PC-3 (cell line): Measurements from ENCODE around the gene NME7.

Experiments used
- CTCF ChIP-seq: fragments of 300-600 bp; sonication (generic); conservative IDR thresholded peaks from 2 replicates; pipeline ENCODE4 v1.5.1; 2017; ENCODE audit warnings: antibody characterized with exemption, low read depth, mild to moderate bottlenecking, low read length
- EZH2 ChIP-seq: fragments of 300-600 bp; sonication (generic); IDR thresholded peaks from one replicate; pipeline ENCODE4 v1.6.1; 2017; ENCODE audit warnings: antibody characterized with exemption, mild to moderate bottlenecking, low read length; ENCODE audit not compliant: unreplicated experiment
- EZH2phosphoT487 ChIP-seq: fragments of 300-600 bp; sonication (generic); IDR thresholded peaks from 2 replicates; pipeline ENCODE4 v1.6.1; 2018; ENCODE audit warnings: mild to moderate bottlenecking, antibody characterized with exemption, low read length, borderline replicate concordance

GRCh38 chr1:169316556-169316955, 51.0 kb downstream of the NME7 start:
- TF ChIP-seq EZH2 (no peak), CTCF (no peak), EZH2phosphoT487 (no peak)
